Brain pericyte (primary cell): ENCODE results near the gene ECM1.

Experiments used
- DNase-seq: peaks from one replicate; pipeline ENCODE4 v3.0.0-alpha.2; 2012; ENCODE audit warnings: low read depth, low spot score

ECM1 gene

DNA sequence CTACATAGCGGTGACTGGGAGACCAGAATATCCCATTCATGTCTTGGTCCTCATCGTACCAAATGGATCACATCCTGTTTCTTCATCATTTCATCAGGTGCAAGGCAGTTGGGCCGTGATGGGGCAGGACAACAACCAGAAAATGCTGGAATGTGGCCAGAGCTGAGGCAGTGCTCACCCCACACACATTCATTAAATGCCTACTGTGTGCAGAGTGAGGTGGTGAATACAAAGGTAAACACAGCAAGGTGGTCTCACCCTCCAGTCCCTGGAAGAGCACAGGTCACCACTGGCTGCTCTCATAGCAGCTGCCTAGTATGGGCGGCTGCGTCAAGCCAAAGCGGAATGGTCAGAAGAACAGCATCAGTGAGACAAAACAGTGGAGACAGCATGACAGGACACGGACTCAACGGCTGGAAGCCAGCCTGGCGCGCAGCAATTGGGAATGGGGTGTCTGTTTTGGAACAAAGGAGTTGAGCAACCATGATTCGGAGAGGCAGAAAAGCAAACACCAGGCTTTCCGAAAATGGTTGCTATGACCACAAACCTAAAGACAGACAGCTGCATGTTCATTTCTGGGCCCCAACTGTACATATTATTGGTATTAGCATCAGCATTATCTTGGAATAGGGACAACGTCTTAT is 35.7 kb downstream of the ECM1 start:
- DNase-seq, result no peak

DNA sequence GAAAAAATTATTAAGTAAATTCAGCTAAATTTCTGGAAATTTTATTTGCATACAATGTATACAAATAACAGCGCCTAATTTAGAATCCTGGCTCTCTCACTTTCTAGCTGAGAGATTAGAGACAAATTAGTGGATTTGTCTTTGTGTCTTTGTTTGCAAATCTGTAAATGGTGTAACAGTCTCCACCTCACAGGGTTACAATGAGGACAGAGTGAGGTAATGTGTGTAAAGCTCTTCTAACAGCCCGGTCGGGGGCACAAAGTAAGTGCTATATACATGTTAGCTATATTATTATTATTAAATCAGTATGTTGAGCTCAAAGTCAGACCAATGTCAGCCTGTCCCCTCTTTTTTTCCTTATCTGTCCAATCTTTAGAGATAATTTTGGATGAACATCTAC is 36.3 kb downstream of the ECM1 start:
- no peak for DNase-seq

DNA sequence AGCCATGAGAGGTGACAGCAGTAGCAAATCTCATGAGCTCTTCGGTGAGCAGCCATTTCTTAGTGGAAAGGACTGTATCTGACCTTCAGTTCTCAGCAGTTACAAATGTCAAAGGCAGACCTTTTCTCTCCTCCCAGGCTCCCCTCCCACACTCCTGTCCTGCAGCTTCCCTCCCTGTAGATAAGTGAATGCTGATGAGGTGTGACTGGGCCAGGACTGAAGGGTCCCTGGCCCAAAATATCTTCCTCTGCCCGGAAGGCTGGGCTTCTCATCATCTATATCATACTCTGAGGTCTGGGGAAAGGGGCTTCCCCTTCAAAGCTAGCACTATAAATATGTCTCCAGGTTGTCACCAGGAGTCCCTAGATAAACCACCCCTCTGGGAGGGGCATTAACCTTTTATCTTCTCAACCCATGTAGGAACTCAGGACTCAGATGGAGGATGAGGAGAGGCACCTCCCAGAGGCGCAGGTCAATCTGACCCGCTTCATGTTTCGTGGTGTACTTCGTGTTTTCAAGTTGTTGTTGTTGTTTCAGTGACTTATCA is 37.6 kb downstream of the ECM1 start:
- DNase-seq, result no peak

DNA sequence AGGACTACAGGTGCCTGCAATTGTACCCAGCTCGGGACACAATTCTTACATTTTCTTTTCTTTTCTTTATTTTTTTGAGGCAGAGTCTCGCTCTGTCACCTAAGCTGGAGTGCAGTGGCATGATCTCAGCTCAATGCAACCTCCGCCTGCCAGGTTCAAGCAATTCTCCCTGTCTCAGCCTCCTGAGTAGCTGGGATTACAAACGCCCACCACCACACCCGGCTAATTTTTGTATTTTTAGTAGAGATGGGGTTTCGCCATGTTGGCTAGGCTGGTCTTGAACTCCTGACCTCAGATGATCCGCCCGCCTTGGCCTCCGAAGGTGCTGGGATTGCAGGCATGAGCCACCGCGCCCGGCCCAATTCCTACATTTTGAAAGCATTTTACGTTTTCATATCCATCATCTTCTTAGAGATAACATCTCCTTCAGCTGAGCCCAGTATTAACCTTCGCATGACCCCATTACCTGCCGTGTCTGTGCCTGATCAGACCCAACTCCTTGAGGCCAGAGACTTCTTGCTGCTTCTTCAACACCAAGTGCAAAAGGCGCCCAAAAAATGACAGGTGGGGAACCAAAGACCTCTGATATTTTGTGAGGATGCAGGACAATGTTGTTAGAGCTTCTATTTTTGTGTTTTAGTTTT is 38.5 kb downstream of the ECM1 start:
- DNase-seq, result no peak

DNA sequence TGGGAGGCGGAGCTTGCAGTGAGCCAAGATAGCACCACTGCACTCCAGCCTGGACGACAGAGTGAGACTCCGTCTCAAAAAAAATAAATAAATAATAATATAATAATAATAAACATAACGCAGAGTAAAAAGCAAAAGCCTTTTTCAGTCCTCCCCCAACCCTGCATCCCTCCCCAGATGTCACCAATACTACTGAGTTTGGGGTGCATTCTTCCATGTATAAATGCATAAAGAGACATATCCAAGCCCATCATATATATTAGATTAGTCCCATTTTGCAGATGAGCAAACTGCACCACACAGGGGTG is 40.4 kb downstream of the ECM1 start:
- DNase-seq, result no peak

DNA sequence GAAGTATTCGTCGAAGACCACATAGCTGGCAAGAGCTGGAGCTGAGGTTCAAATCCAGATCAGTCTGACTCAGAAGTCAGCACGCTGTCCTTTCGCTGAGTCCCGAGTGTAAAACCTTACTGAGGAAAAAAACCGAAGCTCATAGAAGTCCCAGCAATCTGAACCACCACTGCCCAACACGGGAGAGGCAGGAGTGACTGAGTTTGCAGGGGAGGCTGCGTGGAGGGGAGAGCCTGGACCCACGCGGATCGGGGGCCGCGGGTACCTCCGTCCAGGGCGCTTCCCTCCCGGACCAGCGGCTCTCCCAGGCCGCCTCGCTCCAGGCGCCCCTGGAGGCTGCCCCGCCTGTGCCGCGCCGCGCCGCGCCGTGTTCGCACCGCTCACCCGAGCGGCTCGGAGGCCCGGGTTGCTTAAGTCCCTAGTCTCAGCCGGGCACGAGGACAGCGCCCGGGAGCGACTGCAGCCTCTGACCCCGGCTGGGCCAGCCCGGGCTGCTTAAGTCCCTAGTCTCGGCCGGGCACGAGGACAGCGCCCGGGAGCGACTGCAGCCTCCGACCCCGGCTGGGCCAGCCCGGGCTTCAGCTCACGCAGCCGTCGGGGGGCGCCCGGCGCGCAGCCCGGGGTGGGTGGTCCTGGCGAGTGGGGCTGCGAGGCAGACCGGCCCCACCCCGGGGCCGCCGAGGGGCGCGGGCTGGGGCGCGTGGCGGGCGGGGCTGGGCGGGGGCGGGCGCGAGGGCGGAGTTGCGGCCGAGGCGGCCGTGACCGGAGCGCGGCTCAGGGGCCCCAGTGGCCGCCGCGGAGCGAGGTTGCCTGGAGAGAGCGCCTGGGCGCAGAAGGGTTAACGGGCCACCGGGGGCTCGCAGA is 41.0 kb downstream of the ECM1 start, which contains the start of gene ADAMTSL4:
ADAMTSL4 (plus strand) TSS at position 777 of the 864 bp plus-strand sequence. CDS start 2,881 bp downstream, outside the sequence.
- DNase-seq, result no peak

DNA sequence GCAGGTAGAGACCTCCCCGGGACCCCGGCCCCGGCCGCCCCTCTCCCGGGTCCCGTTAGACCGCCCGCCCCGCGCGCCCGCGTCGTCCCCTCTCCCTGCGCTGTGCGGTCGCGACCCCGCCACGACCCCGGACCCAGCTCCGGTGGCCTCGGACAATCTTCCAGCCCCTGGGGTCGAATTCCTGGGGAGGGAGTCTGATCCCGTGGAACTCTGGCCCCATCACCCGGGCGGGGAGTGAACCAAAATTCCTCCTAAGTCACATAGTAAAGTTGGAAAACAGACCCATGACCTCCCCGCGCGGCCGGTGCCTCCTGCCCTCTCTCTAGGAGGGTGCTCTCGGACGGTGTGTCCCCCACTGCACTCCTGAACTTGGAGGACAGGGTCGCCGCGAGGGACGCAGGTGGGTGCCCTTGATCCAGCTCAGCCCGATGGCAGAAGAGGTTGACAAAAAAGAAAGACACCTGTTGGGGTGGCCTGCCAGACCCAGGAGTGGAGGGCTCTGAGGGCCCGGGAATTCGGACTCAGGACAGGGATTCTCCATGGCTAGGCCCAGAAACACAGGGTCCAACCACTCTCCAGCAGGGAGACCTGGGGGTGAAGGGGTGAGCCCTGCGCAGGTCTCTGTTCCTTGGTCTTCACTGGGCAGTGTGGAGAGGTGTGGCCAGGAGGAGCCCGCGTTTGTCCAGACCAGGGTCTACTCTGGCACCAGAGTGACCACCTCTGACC is 41.8 kb downstream of the ECM1 start:
- DNase-seq, result no peak

DNA sequence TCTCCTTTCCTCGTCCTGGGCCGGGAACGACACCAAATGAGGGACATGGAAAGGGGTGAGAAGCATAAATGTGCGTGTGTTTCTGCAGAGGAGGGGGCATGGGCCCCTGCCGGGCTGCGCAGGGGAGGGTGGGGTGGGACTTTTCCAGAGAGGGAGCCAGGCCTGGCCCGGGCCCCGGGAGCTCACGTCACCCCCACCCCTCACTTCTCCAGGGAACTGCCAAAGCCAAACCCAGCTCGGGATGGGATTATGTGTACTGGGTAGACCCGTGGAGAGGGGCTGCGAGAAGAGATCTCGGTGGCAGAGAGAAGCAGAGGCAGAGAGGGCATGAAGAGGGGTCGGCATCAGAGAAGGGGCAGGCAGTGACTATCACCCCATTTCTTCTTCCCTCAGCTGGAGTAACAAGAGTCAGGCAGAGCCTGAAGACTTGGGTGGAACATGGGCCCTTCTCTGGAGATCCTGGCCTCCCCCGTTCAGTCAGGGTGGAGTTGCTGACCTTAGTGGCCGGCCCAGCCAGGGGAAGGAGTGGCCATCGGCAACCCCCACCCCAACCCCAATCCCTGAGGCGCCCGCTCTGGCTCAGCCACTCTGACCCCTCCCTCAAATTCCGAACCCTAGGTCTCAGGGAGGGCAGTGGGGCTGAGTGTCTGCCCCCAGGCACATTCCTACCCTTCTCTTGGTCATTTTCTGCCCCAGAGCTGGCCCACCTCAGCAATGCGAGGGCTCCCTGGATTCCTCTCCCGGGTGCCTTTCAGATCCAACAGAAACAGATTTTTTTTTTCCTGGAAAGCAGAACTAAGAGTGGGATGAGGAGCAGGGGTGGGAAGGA is 42.5 kb downstream of the ECM1 start:
- DNase-seq, result no peak

DNA sequence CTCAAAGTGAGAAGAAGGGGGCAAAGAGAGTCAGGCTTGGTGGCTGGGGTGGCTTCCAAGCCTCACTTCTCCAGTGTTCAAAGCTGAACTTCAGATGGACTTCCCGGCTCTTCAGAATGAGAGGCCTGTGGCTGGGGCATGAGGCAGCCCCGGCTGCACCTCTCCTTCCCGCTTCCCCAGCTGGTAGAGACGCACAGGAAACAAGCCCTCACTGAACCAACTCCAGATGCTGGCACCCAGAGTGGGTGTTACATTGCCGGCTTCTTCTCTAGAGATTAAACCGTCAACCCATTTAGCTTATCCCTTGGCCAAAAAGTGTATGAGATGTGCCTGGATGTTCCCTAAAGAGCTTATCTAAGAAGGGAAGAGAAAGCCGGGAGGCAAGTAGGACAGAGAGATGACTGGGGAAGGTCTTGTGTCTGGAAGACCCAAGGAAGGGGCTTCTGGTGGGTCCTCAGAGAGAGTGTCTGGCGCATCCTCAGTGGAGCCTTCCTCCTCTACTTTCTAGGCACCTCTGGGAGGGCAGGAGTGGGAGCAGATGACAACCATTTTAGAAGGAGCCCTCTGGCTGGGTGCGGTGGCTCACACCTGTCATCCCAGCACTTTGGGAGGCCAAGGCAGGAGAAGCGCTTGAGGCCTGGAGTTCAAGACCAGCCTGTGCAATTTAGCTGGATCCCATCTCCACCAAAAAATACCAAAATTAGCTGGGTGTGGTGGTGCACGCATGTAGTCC is 43.3 kb downstream of the ECM1 start:
- DNase-seq, result no peak

DNA sequence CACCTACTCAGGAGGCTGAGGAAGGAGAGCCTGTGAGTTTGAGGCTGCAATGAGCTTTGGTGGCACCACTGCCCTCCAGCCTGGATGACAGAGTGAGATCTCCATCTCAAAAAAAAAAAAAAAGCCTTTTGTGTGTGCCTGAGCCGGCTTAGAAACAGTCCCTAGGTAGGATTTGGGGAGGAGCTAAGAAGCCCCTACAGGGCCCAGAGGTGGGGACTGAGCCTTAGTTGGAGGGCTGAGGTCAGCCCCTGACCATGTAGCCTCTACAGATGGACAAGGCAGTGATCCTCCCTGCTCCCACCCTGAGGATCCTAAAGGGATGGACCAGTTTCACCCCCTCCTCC is 43.8 kb downstream of the ECM1 start:
- DNase-seq, result no peak

DNA sequence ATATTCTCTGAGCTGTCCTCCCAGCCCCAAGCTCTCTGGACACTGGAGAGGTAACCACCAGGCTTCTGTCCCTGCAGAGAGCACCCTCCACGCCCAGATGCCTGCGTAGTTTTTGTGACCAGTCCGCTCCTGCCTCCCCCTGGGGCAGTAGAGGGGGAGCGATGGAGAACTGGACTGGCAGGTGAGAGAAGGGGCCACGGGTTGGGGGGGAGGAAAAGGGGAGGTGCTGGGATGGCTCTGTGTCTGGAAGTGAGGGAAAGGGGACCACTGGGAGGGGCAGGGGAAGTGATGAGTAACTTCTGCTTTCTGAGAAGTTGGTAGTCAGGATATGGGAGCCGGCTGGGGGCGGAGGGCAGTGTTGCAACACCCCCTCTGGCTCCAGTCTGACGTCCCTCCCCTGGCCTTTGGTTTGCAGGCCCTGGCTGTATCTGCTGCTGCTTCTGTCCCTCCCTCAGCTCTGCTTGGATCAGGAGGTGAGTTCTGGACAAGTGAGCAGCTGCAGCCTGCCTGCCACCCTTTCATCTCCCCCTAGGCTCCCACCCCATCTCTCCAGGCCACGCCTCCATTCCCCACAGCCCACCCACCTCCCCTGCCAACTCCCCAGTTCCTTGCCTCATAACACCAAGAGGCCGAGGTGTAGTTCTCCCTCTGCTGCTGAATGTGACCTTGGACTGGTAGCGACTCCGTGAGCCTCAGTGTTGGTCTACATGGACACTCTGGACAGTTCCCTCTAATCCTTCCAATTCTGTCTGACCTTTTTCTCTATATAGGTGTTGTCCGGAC is 44.4 kb downstream of the ECM1 start:
- peak; percentile 47 for DNase-seq

DNA sequence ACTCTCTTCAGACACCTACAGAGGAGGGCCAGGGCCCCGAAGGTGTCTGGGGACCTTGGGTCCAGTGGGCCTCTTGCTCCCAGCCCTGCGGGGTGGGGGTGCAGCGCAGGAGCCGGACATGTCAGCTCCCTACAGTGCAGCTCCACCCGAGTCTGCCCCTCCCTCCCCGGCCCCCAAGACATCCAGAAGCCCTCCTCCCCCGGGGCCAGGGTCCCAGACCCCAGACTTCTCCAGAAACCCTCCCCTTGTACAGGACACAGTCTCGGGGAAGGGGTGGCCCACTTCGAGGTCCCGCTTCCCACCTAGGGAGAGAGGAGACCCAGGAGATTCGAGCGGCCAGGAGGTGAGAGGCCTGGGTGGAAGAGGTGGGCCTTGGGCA is 45.0 kb downstream of the ECM1 start:
- no peak for DNase-seq

DNA sequence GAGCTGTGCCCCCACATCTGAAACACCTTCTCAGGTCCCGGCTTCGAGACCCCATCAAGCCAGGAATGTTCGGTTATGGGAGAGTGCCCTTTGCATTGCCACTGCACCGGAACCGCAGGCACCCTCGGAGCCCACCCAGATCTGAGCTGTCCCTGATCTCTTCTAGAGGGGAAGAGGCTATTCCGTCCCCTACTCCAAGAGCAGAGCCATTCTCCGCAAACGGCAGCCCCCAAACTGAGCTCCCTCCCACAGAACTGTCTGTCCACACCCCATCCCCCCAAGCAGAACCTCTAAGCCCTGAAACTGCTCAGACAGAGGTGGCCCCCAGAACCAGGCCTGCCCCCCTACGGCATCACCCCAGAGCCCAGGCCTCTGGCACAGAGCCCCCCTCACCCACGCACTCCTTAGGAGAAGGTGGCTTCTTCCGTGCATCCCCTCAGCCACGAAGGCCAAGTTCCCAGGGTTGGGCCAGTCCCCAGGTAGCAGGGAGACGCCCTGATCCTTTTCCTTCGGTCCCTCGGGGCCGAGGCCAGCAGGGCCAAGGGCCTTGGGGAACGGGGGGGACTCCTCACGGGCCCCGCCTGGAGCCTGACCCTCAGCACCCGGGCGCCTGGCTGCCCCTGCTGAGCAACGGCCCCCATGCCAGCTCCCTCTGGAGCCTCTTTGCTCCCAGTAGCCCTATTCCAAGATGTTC is 45.6 kb downstream of the ECM1 start:
- no peak for DNase-seq

DNA sequence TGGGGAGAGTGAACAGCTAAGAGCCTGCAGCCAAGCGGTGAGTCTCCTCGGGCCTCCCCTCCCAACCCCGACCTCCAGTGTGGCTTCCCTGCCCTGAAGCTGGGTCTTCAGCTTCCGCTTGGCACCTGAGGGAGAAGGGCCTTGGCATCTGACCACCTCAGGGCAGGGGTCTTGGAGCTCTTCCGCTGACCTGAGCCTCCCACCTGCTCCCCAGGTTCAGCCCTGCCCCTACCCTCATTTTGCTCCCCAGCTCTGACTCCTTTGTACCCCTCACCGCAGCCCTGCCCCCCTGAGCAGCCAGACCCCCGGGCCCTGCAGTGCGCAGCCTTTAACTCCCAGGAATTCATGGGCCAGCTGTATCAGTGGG is 46.2 kb downstream of the ECM1 start:
- no peak for DNase-seq

DNA sequence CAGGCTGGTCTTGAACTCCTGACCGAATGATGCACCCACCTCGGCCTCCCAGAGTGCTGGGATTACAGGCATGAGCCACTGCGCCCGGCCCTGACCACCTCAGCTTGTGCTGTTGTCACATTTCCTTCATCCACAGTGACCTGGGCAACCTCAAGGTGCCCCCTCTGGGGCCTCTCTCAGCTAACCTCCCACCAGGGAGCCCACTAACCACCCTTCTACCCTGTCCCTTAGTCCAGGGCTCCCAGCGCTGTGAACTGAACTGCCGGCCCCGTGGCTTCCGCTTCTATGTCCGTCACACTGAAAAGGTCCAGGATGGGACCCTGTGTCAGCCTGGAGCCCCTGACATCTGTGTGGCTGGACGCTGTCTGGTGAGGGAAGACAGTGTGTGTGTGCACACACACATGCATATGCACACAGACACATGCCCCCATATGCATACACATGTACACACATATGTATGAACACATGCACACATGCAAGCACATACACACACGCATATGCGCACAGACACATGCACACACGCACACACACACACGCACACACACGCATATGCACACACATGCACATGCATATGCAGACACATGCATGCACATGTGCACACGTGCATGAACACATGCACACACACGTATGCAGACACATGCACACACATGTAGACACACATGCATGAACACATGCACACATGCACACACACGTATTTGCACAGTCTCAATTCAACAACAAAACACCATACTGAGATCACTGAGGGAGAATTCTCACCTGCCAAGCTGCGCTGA is 47.5 kb downstream of the ECM1 start:
- no peak for DNase-seq

DNA sequence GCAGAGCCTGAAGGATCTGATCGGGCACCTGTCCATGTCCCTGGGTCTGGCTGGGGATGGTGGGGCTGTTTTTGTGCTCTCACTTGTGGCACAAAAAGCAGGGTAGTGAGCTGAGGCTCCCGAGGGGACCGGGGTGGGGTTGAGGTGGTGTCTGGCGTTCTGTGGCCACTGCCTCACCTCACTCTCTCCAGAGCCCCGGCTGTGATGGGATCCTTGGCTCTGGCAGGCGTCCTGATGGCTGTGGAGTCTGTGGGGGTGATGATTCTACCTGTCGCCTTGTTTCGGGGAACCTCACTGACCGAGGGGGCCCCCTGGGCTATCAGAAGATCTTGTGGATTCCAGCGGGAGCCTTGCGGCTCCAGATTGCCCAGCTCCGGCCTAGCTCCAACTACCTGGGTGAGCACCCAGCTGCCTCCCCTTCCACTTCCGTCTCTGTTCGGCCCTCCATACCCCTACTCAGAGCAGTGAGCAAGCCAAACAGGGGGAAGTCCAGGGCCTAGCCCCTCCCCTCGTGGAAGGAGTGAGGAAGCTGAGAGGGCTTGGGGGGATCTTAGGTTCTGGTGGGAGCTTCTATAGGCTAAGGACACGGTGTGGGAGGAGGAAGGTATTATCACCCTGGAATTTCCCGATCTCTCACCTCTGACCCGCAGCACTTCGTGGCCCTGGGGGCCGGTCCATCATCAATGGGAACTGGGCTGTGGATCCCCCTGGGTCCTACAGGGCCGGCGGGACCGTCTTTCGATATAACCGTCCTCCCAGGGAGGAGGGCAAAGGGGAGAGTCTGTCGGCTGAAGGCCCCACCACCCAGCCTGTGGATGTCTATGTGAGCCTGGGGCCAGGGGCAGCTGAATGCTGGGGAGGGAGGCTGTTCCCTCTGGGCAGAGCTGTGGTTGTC is 48.3 kb downstream of the ECM1 start:
- DNase-seq, result no peak

DNA sequence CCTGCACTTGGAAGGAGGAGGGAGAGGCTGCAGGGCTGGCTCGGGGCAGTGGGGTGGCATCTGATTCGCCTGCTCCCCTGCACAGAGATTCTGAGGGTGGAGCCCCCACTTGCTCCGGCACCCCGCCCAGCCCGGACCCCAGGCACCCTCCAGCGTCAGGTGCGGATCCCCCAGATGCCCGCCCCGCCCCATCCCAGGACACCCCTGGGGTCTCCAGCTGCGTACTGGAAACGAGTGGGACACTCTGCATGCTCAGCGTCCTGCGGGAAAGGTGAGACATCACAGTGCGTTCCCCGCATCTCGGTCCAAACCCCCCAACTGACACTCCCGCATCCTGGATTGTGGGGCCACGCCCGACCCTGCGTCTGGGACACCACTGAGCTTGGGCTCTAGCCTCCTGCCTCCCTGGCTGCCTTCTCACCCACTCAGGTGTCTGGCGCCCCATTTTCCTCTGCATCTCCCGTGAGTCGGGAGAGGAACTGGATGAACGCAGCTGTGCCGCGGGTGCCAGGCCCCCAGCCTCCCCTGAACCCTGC is 49.2 kb downstream of the ECM1 start:
- DNase-seq, result no peak
